Esophagus muscularis mucosa (tissue), 3 donors: ENCODE measurements around the gene ANKRD28.

Experiments
- POLR2A ChIP-seq: fragments of 450-650 bp; IDR thresholded peaks from one replicate; pipeline ENCODE4 v1.6.1; 2017; ENCODE audit warnings: antibody characterized with exemption, moderate library complexity, mild to moderate bottlenecking, low read depth
- POLR2AphosphoS5 ChIP-seq, 2 donors: sonication (generic); formaldehyde crosslinking; IDR thresholded peaks; one replicate each; pipeline ENCODE4 v1.6.1; 2017; ENCODE audit warnings: antibody characterized with exemption in 2 of 2
- TF ChIP-seq, protein P1 (sequence below), 3 experiments: fragments of 200-600 bp in 2 of 3; fragments of 450-650 bp in 1 of 3; sonication (generic) in 2 of 3; IDR thresholded peaks; one replicate each; pipeline ENCODE4 v1.5.1; 2017 to 2019; ENCODE audit warnings: antibody characterized with exemption in 3 of 3, mild to moderate bottlenecking in 2 of 3, moderate library complexity in 1 of 3

DNA sequence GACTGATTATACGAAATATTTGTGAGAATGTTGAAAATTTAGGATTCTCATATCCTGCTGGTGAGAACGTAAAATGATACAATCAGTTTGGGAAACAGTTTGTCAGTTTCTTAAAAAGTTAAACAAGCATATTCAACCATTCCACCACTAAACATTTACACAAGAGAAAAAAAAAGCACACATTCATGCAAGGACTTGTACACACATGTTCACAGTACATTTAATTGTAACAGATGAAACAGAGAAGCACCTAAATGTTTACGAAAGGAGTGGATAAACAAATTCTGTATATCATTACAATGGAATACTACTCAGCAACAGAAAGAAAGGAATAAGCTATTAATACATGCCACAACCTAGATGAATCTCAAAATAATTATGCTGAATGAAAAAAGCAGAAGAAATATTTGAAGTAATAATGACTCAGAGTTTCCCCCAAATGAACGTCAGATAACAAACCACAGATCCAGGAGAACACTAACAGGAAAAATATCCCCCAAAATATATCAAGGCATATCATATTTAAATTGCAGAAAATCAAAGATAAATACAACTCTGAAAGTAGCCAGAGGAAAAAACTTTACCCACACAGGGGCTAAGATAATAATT, 14.3 kb downstream of the ANKRD28 start:
- TF ChIP-seq, protein P1, sequence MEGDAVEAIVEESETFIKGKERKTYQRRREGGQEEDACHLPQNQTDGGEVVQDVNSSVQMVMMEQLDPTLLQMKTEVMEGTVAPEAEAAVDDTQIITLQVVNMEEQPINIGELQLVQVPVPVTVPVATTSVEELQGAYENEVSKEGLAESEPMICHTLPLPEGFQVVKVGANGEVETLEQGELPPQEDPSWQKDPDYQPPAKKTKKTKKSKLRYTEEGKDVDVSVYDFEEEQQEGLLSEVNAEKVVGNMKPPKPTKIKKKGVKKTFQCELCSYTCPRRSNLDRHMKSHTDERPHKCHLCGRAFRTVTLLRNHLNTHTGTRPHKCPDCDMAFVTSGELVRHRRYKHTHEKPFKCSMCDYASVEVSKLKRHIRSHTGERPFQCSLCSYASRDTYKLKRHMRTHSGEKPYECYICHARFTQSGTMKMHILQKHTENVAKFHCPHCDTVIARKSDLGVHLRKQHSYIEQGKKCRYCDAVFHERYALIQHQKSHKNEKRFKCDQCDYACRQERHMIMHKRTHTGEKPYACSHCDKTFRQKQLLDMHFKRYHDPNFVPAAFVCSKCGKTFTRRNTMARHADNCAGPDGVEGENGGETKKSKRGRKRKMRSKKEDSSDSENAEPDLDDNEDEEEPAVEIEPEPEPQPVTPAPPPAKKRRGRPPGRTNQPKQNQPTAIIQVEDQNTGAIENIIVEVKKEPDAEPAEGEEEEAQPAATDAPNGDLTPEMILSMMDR (IDR thresholded peaks at IDR 0.05): no peak
- TF ChIP-seq POLR2A (no peak), POLR2AphosphoS5 (IDR thresholded peaks at IDR 0.05) (no peak)
